ENCODE data around the gene PFAS. TPM values are rescaled to one million over a fixed set of nuclear protein-coding genes. Genes with fewer than 3 reads are reported as not detected.

The PFAS gene
- total RNA-seq, 1 experiment from 2014 or later = 228 TPM

DNA sequence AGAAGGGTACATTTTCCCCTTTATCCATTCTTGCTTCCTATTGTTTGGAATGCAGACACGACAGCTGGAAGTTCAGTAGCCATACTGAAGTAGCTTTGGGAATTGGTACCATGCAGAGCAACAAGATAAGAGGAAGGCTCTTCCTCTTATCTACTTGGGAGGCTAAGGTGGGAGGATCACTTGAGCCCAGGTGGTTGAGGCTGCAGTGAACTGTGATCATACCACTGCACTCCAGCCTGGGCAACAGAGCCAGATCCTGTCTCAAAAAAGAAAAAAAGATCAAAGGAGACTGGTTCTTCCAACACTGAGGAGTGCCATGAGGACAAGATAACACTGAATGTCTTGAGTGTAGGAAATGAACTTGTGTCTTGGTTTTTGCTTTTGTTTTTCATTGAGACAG is 23.3 kb downstream of the PFAS start:
- Mint-ChIP-seq H3K27ac (no peak overlapping the region), H3K27me3 (ENCODE audit: low read depth) (no peaks in the 10 kb centered on the region), H3K9me3 (no peaks in the 10 kb centered on the region), H3K4me3 (no peak overlapping the region), H3K36me3 (ENCODE audit: insufficient read depth in 1 of 3, low read depth in 3 of 3) (peaks cover 25 to 45% (median 39%) of the 10 kb centered on the region in 3 experiments), H3K4me1 (no peaks in the 10 kb centered on the region)
- no peak overlapping the region for H3T11ph ChIP-seq (ENCODE audit: low read length)
- no peaks in the 10 kb centered on the region for H3K27me3 ChIP-seq (ENCODE audit: insufficient read depth, low read length)
- H3K79me2 ChIP-seq (ENCODE audit: insufficient read depth, low read length) = no peaks in the 10 kb centered on the region
- H3K9ac ChIP-seq (ENCODE audit: extremely low read depth, insufficient read length, low read length) = no peak overlapping the region
- no peaks in the 10 kb centered on the region for H3K79me1 ChIP-seq (ENCODE audit: insufficient read depth, low read depth, low read length, poor library complexity, severe bottlenecking)
- H4K8ac ChIP-seq (replicated peaks; ENCODE audit: insufficient read length, low read depth, low read length) = no peak overlapping the region
- no peak overlapping the region for H2BK5ac ChIP-seq (ENCODE audit: insufficient read length, low read length)
- no CpG with 5 or more reads among the region's 1 CpG for WGBS (ENCODE audit: extremely low coverage, insufficient read length, low lambda C conversion rate)
- no peak overlapping the region for H2BK120ac ChIP-seq (ENCODE audit: low read depth, low read length, poor library complexity, severe bottlenecking)
- no peak overlapping the region for H3K14ac ChIP-seq (ENCODE audit: insufficient read depth, low read length)
- no peak overlapping the region for H3K4ac ChIP-seq (ENCODE audit: low read depth, low read length)
- no peak overlapping the region for H3K4me2 ChIP-seq (ENCODE audit: insufficient read depth, insufficient read length, low read length)
- no peaks in the 10 kb centered on the region for H3K23me2 ChIP-seq (ENCODE audit: insufficient read length, low read depth, low read length, poor library complexity, severe bottlenecking)
- no peak overlapping the region for H2BK15ac ChIP-seq (ENCODE audit: low read depth, low read length)
- no peak for DNase-seq
- H2BK20ac ChIP-seq (ENCODE audit: low read depth, low read length, poor library complexity, severe bottlenecking) = no peak overlapping the region
- TF ChIP-seq, protein P1, sequence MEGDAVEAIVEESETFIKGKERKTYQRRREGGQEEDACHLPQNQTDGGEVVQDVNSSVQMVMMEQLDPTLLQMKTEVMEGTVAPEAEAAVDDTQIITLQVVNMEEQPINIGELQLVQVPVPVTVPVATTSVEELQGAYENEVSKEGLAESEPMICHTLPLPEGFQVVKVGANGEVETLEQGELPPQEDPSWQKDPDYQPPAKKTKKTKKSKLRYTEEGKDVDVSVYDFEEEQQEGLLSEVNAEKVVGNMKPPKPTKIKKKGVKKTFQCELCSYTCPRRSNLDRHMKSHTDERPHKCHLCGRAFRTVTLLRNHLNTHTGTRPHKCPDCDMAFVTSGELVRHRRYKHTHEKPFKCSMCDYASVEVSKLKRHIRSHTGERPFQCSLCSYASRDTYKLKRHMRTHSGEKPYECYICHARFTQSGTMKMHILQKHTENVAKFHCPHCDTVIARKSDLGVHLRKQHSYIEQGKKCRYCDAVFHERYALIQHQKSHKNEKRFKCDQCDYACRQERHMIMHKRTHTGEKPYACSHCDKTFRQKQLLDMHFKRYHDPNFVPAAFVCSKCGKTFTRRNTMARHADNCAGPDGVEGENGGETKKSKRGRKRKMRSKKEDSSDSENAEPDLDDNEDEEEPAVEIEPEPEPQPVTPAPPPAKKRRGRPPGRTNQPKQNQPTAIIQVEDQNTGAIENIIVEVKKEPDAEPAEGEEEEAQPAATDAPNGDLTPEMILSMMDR (conservative IDR thresholded peaks at IDR 0.05) = no peak
- H3K18ac ChIP-seq (ENCODE audit: insufficient read length, low read depth, low read length) = no peak overlapping the region
- H3K23ac ChIP-seq (ENCODE audit: insufficient read length, low read depth, low read length) = no peak overlapping the region
- no peaks in the 10 kb centered on the region for H3K4me1 ChIP-seq (ENCODE audit: insufficient read depth, low read length)
- H2BK12ac ChIP-seq (ENCODE audit: insufficient read length, low read depth, low read length) = no peak overlapping the region
- no peak overlapping the region for H2AFZ ChIP-seq (ENCODE audit: low read length)
- H4K20me1 ChIP-seq (ENCODE audit: control insufficient read depth, insufficient read depth, insufficient read length) = no peaks in the 10 kb centered on the region
- H4K91ac ChIP-seq (ENCODE audit: insufficient read length, low read depth, low read length) = no peak overlapping the region
- no peak overlapping the region for H3K56ac ChIP-seq (ENCODE audit: insufficient read length, low read depth, low read length)
- no peaks in the 10 kb centered on the region for H3K9me3 ChIP-seq (ENCODE audit: control insufficient read depth, low read depth, low read length)
- H4K5ac ChIP-seq (ENCODE audit: insufficient read length, low read depth, low read length) = no peak overlapping the region
- H3K27ac ChIP-seq (ENCODE audit: insufficient read length, low read depth, low read length) = no peak overlapping the region
- no peak overlapping the region for H2AK5ac ChIP-seq (ENCODE audit: insufficient read length, low read length)

Data from H9 (cell line).